GM18861 (cell line): ENCODE results near the gene PDSS1.

Experiments
- ATAC-seq: cut with Tn5 transposase; IDR thresholded peaks from one replicate; pipeline ENCODE4 v1.9.1; 2021; ENCODE audit not compliant: unreplicated experiment

PDSS1 gene

DNA sequence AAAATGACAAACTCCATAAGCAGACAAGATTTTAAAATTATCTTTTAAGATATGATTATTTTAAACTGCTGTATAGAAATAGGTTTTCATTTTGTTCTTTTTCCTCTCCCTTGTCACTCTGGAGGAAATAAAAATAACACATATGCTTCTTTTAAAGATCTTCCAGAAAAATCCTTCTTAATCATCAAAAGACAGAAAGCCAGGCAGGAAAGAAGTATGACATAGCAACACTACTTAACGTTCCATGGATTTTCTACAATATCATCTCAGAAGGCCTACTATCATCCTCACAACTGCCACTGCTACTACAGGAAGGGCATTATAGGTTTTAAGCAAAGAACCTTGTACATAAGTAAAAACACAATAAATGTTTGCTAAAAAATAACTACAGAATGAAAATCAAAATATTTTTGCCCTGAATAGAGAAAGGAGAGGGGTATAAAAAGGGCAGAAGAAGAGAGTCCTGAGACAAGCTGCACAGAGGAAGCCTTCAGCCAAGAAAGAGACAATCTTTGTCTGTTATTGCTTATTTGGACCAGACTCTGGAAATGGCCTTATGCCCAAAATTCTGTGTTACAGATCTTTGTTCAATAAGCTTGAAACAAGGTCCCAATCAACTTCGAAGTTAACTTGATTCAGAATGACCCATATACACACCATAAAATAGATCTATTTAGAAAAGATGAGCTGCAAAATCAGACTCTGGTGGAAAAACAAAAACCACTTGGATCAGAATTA is 95.4 kb downstream of the PDSS1 start:
- no peak for ATAC-seq
